GM21529 (cell line): ENCODE data around the gene GJA1.
"Not testable (repeated sequence)": the region's sequence is repeated elsewhere in the genome, so short reads cannot be mapped to it uniquely, and the experiment has no call there.

ENCODE experiments used
- ATAC-seq: cut with Tn5 transposase; IDR thresholded peaks from one replicate; pipeline ENCODE4 v1.9.1; 2021; ENCODE audit not compliant: unreplicated experiment

Gene GJA1

GRCh38 chr6:121436960-121437850 is 1.8 kb downstream of the GJA1 start:
- ATAC-seq, result no peak

- no peak for ATAC-seq
Observed at GRCh38 chr6:121437851-121438651, 2.6 kb downstream of the GJA1 start.

GRCh38 chr6:121438869-121439268 is 3.4 kb downstream of the GJA1 start:
- no peak for ATAC-seq

- no peak for ATAC-seq
Observed at GRCh38 chr6:121439475-121439874, 4.0 kb downstream of the GJA1 start.

- no peak for ATAC-seq
Observed at GRCh38 chr6:121439926-121440325, 4.5 kb downstream of the GJA1 start.

GRCh38 chr6:121441477-121441876 is 6.0 kb downstream of the GJA1 start:
- no peak for ATAC-seq

GRCh38 chr6:121442576-121442975 is 7.1 kb downstream of the GJA1 start:
- ATAC-seq, result no peak

GRCh38 chr6:121443971-121444541 is 8.6 kb downstream of the GJA1 start:
- ATAC-seq, result no peak

GRCh38 chr6:121446705-121447104 is 11.3 kb downstream of the GJA1 start:
- not testable (repeated sequence) for ATAC-seq

- ATAC-seq, result not testable (repeated sequence)
Observed at GRCh38 chr6:121447746-121448145, 12.3 kb downstream of the GJA1 start.

- not testable (repeated sequence) for ATAC-seq
Observed at GRCh38 chr6:121448528-121448927, 13.1 kb downstream of the GJA1 start.

GRCh38 chr6:121449331-121449730 is 13.9 kb downstream of the GJA1 start:
- ATAC-seq, result no peak

- no peak for ATAC-seq
Observed at GRCh38 chr6:121450242-121450641, 14.8 kb downstream of the GJA1 start.

GRCh38 chr6:121451250-121451649 is 15.8 kb downstream of the GJA1 start:
- no peak for ATAC-seq

- ATAC-seq, result no peak
Observed at GRCh38 chr6:121453191-121453590, 17.7 kb downstream of the GJA1 start.

- ATAC-seq, result peak; percentile 86
Observed at GRCh38 chr6:121460170-121460569, 24.7 kb downstream of the GJA1 start.

GRCh38 chr6:121463087-121463486 is 27.6 kb downstream of the GJA1 start:
- no peak for ATAC-seq

- no peak for ATAC-seq
Observed at GRCh38 chr6:121465101-121465500, 29.7 kb downstream of the GJA1 start.

- no peak for ATAC-seq
Observed at GRCh38 chr6:121479486-121480098, 44.1 kb downstream of the GJA1 start.

GRCh38 chr6:121480099-121480713 is 44.8 kb downstream of the GJA1 start:
- ATAC-seq, result no peak
